GM19025 (cell line): ENCODE results near the gene KIRREL2.

ENCODE experiments used
- ATAC-seq: cut with Tn5 transposase; IDR thresholded peaks from one replicate; pipeline ENCODE4 v1.9.1; 2021; ENCODE audit warnings: mild to moderate bottlenecking, low read depth, moderate library complexity; ENCODE audit not compliant: unreplicated experiment

Gene KIRREL2

GRCh38 chr19:35913589-35913988 lies 56.9 kb downstream of the KIRREL2 start:
- no peak for ATAC-seq

GRCh38 chr19:35915443-35915842 lies 58.7 kb downstream of the KIRREL2 start:
- no peak for ATAC-seq
